Tibial artery (tissue), 4 donors: Measurements from ENCODE around the gene NPBWR2.

Source experiments
- DNase-seq, 2 donors: peaks; one replicate each; pipeline ENCODE4 v3.0.0-alpha.2; 2019
- H3K27ac ChIP-seq, 2 donors: fragments of 200-600 bp; sonication (generic) in 1 of 2; 1 replicate in 1 of 2; 2 replicates in 1 of 2; pipeline ENCODE4 v1.5.1; 2018 to 2019; ENCODE audit warnings: mild to moderate bottlenecking in 1 of 2
- H3K27me3 ChIP-seq, 2 donors: fragments of 200-600 bp; sonication (generic) in 1 of 2; one replicate each; pipeline versions ENCODE4 v1.5.1 to v1.6.0; 2016 to 2019
- H3K36me3 ChIP-seq, 3 donors: fragments of 200-600 bp; sonication (generic) in 2 of 3; one replicate each; pipeline ENCODE4 v1.5.1; 2016 to 2019; ENCODE audit warnings: mild to moderate bottlenecking in 2 of 3
- H3K4me1 ChIP-seq, 4 donors: fragments of 200-600 bp; sonication (generic) in 2 of 4; 1 replicate in 3 of 4; 2 replicates in 1 of 4; pipeline ENCODE4 v1.5.1; 2016 to 2019
- H3K4me3 ChIP-seq, 2 donors: fragments of 200-600 bp; sonication (generic) in 1 of 2; 1 replicate in 1 of 2; 2 replicates in 1 of 2; pipeline ENCODE4 v1.5.1; 2018 to 2019; ENCODE audit warnings: mild to moderate bottlenecking in 2 of 2
- H3K9me3 ChIP-seq, 3 donors: fragments of 200-600 bp; sonication (generic) in 1 of 3; one replicate each; pipeline ENCODE4 v1.5.1; 2016 to 2019
- CTCF ChIP-seq, 2 experiments: fragments of 200-600 bp in 1 of 2; fragments of 450-650 bp in 1 of 2; IDR thresholded peaks; one replicate each; pipeline ENCODE4 v1.5.1; 2017 to 2019; ENCODE audit warnings: antibody characterized with exemption in 2 of 2, mild to moderate bottlenecking in 1 of 2, moderate library complexity in 1 of 2
- intact Hi-C: fragments of 100-400 bp; cut with DNase I; formaldehyde crosslinking; loops from one replicate; pipeline ENCODE4 v1.15.0; 2023; ENCODE audit warnings: low total_unique reads

NPBWR2 gene

DNA sequence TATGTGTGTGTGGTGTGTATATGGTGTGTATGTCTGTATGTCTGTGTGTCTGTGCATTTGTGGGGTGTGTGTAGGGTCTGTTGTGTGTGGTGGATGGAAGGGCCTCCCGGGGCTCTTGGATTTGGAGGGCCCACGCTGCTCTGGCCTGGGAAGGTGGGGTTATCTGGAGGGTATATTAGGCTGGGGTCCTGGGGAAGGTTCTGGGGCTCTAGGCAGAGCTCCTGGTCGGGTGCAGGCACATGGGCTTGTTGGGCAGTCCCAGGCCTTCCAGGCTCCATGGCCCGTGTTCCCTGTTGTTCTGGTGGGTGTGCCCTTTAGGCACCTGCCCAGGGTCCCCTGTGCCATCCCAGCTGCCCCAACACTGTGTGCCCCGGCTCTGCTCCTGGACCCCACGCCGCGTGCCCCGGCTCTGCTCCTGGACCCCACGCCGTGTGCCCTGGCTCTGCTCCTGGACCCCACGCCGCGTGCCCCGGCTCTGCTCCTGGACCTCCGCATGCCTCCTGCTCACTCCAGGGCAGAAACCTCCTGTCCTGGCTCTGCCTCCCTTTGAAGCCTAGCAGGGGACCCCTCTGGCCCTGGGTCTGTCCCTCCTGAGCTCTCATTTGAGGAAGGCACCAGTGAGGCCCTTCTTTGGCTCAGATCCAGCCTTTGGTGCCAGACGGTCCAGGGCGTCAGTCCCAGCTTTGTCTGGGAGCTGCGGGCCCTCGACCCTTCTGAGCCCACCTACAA, 46.7 kb upstream of the NPBWR2 start:
- TF ChIP-seq CTCF (IDR thresholded peaks at IDR 0.05): no peak
- no peaks in the 10 kb centered on the region for H3K36me3 ChIP-seq
- H3K9me3 ChIP-seq: no peaks in the 10 kb centered on the region
- intact Hi-C loops: no loop called here
- DNase-seq: no peak
- no peak overlapping the region for H3K4me3 ChIP-seq
- no peak overlapping the region for H3K27ac ChIP-seq
- no peaks in the 10 kb centered on the region for H3K4me1 ChIP-seq
- H3K27me3 ChIP-seq: peaks cover 0 to 62% of the 10 kb centered on the region in 2 donors

DNA sequence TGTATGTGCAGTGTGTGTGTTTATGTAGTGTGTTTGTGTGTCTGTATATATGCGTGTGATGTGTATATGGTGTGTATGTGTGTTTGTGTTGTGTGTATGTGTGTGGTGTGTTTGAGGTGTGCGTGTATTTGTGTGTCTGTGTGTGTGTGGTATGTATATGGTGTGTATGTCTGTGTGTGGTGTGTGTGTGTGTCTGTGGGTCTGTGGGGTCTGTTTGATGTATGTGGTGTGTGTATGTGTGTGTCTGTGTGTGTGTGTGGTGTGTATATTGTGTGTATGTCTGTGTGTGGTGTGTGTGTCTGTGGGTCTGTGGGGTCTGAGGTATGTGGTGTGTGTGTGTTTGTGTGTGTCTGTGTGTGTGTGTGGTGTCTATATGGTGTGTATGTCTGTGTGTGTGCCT, 46.0 kb upstream of the NPBWR2 start:
- no peak overlapping the region for H3K4me3 ChIP-seq
- no peaks in the 10 kb centered on the region for H3K9me3 ChIP-seq
- intact Hi-C loops: no loop called here
- H3K27me3 ChIP-seq: peaks cover 0 to 60% of the 10 kb centered on the region in 2 donors
- H3K4me1 ChIP-seq: no peaks in the 10 kb centered on the region
- no peak for DNase-seq
- no peak for TF ChIP-seq CTCF (IDR thresholded peaks at IDR 0.05)
- H3K27ac ChIP-seq: no peak overlapping the region
- H3K36me3 ChIP-seq: no peaks in the 10 kb centered on the region

- intact Hi-C loops: no loop called here
- H3K36me3 ChIP-seq: no peaks in the 10 kb centered on the region
- no peak for DNase-seq
- no peaks in the 10 kb centered on the region for H3K4me1 ChIP-seq
- H3K27ac ChIP-seq: no peak overlapping the region
- no peak overlapping the region for H3K4me3 ChIP-seq
- H3K27me3 ChIP-seq: peaks cover 0 to 62% of the 10 kb centered on the region in 2 donors
- no peaks in the 10 kb centered on the region for H3K9me3 ChIP-seq
- no peak for TF ChIP-seq CTCF (IDR thresholded peaks at IDR 0.05)
These were observed 45.5 kb upstream of the NPBWR2 start for GRCh38 chr20:64152906-64153305.

- no peak for DNase-seq
These were observed 44.5 kb upstream of the NPBWR2 start for GRCh38 chr20:64151633-64152530.

More at GRCh38 chr20:64151633-64152530, 44.5 kb upstream of the NPBWR2 start:
- Histone ChIP-seq H3K27me3 (peaks cover 0 to 62% of the 10 kb centered on the region in 2 donors), H3K9me3 (no peaks in the 10 kb centered on the region), H3K4me1 (no peaks in the 10 kb centered on the region), H3K4me3 (no peak overlapping the region), H3K27ac (no peak overlapping the region), H3K36me3 (no peaks in the 10 kb centered on the region)
- TF ChIP-seq CTCF (IDR thresholded peaks at IDR 0.05): no peak
- intact Hi-C loops: no loop called here
